Rectal smooth muscle tissue (tissue), 1 donor: ENCODE data around the gene ARHGAP26.
A peak's percentile ranks its signal among the peaks of the same experiment; 100 is the strongest.

Experiments used
- H3K27ac ChIP-seq: one replicate; pipeline ENCODE4 v1.7.0; 2013; ENCODE audit warnings: low read depth, low read length, inconsistent platforms
- H3K27me3 ChIP-seq: one replicate; pipeline ENCODE4 v1.7.0; 2013; ENCODE audit warnings: low read length; ENCODE audit not compliant: control insufficient read depth, insufficient read depth
- H3K36me3 ChIP-seq: one replicate; pipeline ENCODE4 v1.7.0; 2013; ENCODE audit warnings: low read length; ENCODE audit not compliant: control insufficient read depth, insufficient read depth
- H3K4me1 ChIP-seq: one replicate; pipeline ENCODE4 v1.7.0; 2013; ENCODE audit warnings: low read length; ENCODE audit not compliant: control insufficient read depth, insufficient read depth
- H3K4me3 ChIP-seq: one replicate; pipeline ENCODE4 v1.7.0; 2013; ENCODE audit warnings: low read length
- H3K9ac ChIP-seq: one replicate; pipeline ENCODE4 v1.7.0; 2013; ENCODE audit warnings: low read length

Gene ARHGAP26

GRCh38 chr5:142769793-142770649, at the start of gene ARHGAP26:
Gene ARHGAP26 (plus strand): TSS chr5:142770377. CDS start chr5:142770762, 385 bp downstream.
- peak within 1 kb of the TSS; percentile 85 for H3K9ac ChIP-seq
- peak within 1 kb of the TSS; percentile 97 for H3K4me3 ChIP-seq
- peaks cover 10% of the 10 kb centered on the region for H3K4me1 ChIP-seq
- peak within 1 kb of the TSS; percentile 86 for H3K27ac ChIP-seq
- no peaks in the 10 kb centered on the region for H3K36me3 ChIP-seq
- H3K27me3 ChIP-seq: no peaks in the 10 kb centered on the region

DNA sequence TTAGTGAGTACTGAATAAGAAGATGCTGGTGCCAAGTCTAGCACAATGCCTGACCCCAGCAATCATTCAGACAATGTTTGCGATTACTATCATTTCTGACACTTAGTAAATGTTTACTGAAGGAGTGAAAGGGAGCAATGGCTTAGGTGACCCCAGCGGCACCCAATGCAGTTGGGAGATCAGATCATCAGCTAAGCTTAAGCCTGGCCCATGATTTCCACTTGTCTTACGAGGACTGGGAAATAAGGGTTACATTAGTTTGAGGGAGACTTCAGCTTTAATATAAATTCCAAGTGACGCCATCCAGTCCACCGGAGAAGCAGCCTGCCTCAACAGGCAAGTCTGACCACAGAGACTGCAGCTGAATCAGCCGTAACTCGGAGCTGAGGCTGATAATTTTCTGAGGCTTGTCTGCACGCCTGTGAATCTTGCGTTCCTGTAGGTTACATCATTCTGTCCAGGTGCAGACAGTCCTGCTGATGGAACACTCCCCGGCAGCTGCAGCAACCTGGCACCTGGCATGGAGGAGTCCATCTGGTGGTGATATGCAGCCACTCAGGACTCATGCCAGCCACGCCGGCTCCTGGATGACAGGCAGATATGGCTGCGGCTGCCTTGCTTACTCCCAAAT, 49.4 kb upstream of the ARHGAP26 start:
- H3K27me3 ChIP-seq: peaks cover 3% of the 10 kb centered on the region
- H3K27ac ChIP-seq: no peak overlapping the region
- H3K9ac ChIP-seq: no peak overlapping the region
- H3K4me1 ChIP-seq: peaks cover 4% of the 10 kb centered on the region
- H3K4me3 ChIP-seq: no peak overlapping the region
- H3K36me3 ChIP-seq: no peaks in the 10 kb centered on the region

DNA sequence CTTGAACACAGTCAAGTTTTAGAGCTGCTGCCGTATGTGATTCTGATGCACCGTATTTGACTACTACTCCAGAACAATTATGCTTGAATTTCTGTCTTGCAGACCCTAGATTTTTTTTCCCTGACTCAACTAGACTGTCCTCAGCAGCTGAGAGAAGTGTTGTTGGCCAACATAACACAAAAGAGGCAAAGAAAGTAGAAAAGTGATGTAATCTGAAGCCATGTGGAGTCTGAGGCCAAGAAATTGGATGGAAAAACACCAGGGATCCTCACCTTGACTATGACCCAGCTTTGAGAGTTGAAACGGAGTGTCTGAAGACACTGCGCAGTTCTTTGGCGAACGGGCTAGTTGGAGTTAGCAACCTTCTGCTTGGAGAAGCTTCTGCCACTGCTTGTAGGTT, 48.0 kb upstream of the ARHGAP26 start:
- Histone ChIP-seq H3K27me3 (peaks cover 3% of the 10 kb centered on the region), H3K9ac (no peak overlapping the region), H3K36me3 (no peaks in the 10 kb centered on the region), H3K27ac (no peak overlapping the region), H3K4me1 (peaks cover 4% of the 10 kb centered on the region), H3K4me3 (no peak overlapping the region)

DNA sequence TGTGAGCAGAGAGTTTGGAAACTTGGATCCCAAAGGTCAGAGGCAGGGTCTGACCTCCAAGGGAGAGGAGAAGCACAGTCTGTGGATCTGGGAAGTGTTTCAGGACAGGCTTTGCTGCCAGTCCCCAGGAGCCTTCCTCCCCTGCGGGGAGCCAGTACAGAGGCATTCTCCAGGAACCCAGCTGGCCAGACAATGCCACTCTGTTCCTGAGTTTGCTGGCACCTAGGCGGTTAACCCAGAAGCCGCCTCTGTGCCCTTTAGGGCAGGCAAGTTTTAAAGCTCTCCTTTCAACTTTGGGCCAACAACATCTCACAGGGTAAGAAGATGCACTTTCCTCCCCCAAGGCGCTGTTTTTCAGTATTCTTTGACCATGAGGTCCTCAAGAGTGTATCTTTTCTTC, 47.3 kb upstream of the ARHGAP26 start:
- no peak overlapping the region for H3K4me3 ChIP-seq
- H3K27me3 ChIP-seq: peaks cover under 1% of the 10 kb centered on the region
- no peaks in the 10 kb centered on the region for H3K4me1 ChIP-seq
- no peaks in the 10 kb centered on the region for H3K36me3 ChIP-seq
- H3K27ac ChIP-seq: no peak overlapping the region
- no peak overlapping the region for H3K9ac ChIP-seq

- H3K9ac ChIP-seq: no peak overlapping the region
Observed at GRCh38 chr5:142724821-142725220, 45.4 kb upstream of the ARHGAP26 start.

DNA sequence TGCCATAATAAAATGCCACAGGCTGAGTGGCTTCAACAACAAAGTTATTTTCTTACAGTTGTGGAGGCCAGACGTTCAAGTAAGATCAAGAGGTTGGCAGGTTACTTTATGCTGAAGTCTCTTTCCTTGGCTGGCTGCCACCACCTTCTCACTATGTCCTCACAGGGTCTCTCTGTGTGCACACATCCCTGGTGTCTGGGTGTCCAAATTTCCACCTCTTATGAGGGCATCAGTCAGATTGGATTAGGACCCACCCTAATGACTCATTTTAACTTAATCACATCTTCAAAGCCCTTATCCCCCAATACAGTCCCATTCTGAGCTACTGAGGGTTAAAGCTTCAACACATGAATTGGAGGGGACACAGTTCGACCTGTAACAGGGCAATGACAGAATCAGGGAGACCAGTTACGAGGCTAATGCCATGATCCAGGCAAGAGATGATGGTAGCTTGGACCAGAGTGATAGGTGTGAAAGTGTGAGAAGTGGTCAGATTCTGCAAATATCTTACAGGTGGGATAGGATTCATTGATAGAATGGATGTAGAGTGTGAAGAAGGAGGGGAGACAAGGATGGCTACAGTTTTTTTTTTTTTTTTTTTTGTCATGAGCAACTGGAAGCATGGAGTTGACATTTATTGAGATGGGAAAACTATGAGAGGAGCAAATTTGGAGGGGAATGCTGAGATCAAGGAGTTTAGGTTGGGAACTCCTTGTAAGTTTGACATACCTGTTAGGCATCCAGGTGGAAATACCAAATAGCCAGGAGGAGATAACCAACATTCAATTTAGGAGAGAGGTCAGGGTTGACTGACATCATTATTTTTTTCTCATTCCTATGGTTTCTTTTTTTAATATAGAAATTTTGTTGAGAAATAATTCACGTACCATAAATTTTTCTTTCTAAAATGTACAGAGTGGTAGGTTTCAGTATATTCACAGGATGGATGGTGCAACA, 44.7 kb upstream of the ARHGAP26 start:
- no peak overlapping the region for H3K9ac ChIP-seq
- no peaks in the 10 kb centered on the region for H3K27me3 ChIP-seq
- no peak overlapping the region for H3K27ac ChIP-seq
- no peaks in the 10 kb centered on the region for H3K4me1 ChIP-seq
- no peak overlapping the region for H3K4me3 ChIP-seq
- no peaks in the 10 kb centered on the region for H3K36me3 ChIP-seq

More at GRCh38 chr5:142724821-142725220, 45.4 kb upstream of the ARHGAP26 start:
- Histone ChIP-seq H3K27ac (no peak overlapping the region), H3K4me1 (no peaks in the 10 kb centered on the region), H3K36me3 (no peaks in the 10 kb centered on the region), H3K4me3 (no peak overlapping the region), H3K27me3 (no peaks in the 10 kb centered on the region)

DNA sequence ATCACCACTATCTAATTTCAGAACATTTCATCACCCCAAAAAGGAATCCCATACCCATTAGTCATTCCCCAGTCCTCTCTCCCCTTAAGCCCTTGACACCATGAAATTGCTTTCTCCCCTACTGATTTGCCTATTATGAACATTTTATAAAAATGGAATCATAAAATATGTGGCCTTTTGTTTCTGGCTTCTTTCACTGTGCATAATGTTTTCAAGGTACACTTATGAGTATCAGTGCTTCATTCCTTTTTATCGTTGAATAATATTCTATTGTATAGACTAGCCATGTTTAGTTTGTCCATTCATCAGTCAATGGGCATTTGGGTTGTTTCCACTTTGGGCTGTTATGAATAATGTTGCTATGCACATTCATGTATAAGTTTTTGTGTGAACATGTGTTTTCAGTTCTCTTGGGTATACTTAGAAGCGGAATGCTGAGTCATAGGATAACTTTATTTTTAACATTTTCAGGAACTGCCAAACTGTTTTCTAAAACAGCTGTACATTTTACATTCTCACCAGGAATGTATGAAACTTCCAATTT, 43.9 kb upstream of the ARHGAP26 start:
- no peak overlapping the region for H3K9ac ChIP-seq
- no peaks in the 10 kb centered on the region for H3K27me3 ChIP-seq
- H3K4me1 ChIP-seq: no peaks in the 10 kb centered on the region
- H3K4me3 ChIP-seq: no peak overlapping the region
- H3K36me3 ChIP-seq: no peaks in the 10 kb centered on the region
- H3K27ac ChIP-seq: no peak overlapping the region

- no peak overlapping the region for H3K4me3 ChIP-seq
- H3K27me3 ChIP-seq: no peaks in the 10 kb centered on the region
- H3K36me3 ChIP-seq: no peaks in the 10 kb centered on the region
- H3K4me1 ChIP-seq: no peaks in the 10 kb centered on the region
- no peak overlapping the region for H3K9ac ChIP-seq
- no peak overlapping the region for H3K27ac ChIP-seq
Observed at GRCh38 chr5:142727735-142728047, 42.5 kb upstream of the ARHGAP26 start.

DNA sequence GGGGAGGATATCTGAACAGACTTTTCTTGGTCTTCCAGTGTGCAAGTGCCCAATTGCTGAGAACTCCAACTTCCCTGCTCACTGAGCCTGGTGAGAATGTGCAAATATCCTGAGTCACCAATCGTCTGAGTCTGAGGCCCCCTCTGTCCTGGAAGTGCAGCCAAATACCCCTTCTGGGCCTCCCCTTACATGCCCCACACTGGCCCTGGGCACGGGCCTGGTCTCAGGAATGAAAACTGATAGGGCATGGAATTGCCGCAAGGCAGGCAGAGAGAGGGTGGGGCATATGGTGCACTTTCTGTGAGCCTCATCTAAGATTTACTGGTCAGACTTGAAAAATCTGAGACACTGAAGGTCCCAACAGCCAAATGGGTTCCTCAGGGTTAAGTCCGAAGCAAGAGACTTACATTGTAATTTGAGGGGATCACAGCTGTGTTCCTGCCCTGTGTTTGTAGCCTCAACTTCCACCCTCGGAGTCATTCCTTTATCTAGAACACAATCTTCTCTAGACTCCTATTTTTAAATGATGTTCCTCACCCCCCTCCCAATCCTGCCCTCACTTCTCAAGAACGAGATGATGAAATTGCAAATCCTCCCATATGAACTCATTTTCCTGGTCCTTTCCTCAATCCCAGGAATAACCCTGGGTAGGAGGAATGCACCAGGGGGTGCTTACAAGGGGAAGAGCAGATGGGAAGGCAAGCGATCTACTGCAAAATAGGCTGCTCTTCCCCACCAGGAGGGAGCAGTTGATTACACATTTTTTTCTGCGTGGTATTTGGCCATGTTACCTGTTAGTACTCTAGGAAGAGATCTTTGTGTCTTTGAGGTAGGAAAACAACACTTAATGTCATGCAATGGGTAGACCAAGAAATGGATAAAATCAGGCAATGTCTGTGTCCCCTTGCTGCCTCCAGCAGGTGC, 34.6 kb upstream of the ARHGAP26 start:
- no peaks in the 10 kb centered on the region for H3K27me3 ChIP-seq
- H3K36me3 ChIP-seq: no peaks in the 10 kb centered on the region
- no peaks in the 10 kb centered on the region for H3K4me1 ChIP-seq
- H3K9ac ChIP-seq: no peak overlapping the region
- H3K27ac ChIP-seq: no peak overlapping the region
- H3K4me3 ChIP-seq: no peak overlapping the region

DNA sequence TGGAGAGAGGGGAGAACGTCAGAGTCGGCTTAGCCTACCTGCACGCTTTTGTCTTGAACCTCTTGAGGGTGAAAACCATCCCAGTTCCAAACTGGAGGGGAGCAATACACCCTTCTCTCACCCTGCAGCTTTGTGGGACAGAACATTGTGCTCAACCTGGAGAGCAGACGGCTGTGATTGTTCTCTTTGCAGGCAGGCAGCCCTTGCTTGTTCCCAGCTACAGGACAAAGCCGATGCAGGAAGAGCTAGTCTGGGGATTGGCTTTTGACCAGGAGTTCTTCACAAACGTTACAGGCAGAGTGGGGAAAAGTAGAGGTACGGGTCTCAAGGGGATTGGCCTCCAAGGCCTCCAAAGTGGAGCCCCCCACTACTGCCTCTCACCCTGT, 33.9 kb upstream of the ARHGAP26 start:
- H3K9ac ChIP-seq: no peak overlapping the region
- no peaks in the 10 kb centered on the region for H3K36me3 ChIP-seq
- no peak overlapping the region for H3K27ac ChIP-seq
- no peaks in the 10 kb centered on the region for H3K27me3 ChIP-seq
- H3K4me3 ChIP-seq: no peak overlapping the region
- H3K4me1 ChIP-seq: no peaks in the 10 kb centered on the region

- H3K4me1 ChIP-seq: no peaks in the 10 kb centered on the region
- H3K27me3 ChIP-seq: no peaks in the 10 kb centered on the region
- H3K27ac ChIP-seq: no peak overlapping the region
- no peaks in the 10 kb centered on the region for H3K36me3 ChIP-seq
- H3K9ac ChIP-seq: no peak overlapping the region
- no peak overlapping the region for H3K4me3 ChIP-seq
Observed at GRCh38 chr5:142737179-142737578, 33.0 kb upstream of the ARHGAP26 start.
